ENCODE results near the gene YIPF6. TPM values are rescaled to one million over a fixed set of nuclear protein-coding genes. Genes with fewer than 3 reads are reported as not detected.

Gene YIPF6
- total and polyA plus RNA-seq, 2 of the 13 experiments (the other 11 are each of a cell fraction or from before 2014, with no cell fraction given) = 37.8 to 43.6 TPM

DNA sequence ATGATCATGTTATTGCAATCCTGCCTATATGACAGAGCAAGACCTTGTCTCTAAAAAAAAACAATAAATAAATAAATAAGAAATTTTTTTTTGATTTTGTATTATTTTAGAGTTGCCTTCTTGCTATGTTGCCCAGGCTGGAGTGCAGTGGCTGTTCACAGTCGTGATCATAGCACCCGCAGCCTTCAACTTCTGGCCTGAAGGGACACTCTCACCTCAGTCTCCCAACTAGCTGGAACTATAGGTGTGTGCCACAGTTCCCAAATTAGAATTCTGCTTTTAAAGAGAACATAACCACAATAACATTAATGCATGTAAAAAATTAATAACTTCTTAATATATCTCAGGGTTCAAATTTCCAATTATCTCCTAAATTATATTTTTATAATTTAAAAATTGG, 7.8 kb downstream of the YIPF6 start:
- Histone ChIP-seq H3K4me1 (ENCODE audit: insufficient read depth, low read length) (peaks cover 32% of the 10 kb centered on the region), H3K9ac (ENCODE audit: insufficient read depth, low read depth, low read length) (no peak overlapping the region), H4K20me1 (ENCODE audit: insufficient read depth, low read length) (peaks cover 7% of the 10 kb centered on the region; the same call in 1 of the 2 replicates), H3K9me3 (ENCODE audit: low read length) (no peaks in the 10 kb centered on the region), H3K4me3 (replicated peaks in 1 of 3; ENCODE audit: insufficient read depth in 1 of 3, low read depth in 2 of 3, low read length in 3 of 3) (no peak overlapping the region), H3K27ac (ENCODE audit: extremely low read length, insufficient read depth, low read length) (no peak overlapping the region), H3K4me2 (ENCODE audit: low read depth, low read length) (no peak overlapping the region), H3K27me3 (ENCODE audit: control insufficient read depth in 1 of 2, insufficient read depth in 2 of 2, low read length in 2 of 2) (no peaks in the 10 kb centered on the region), H3K36me3 (replicated peaks in 1 of 2; ENCODE audit: control insufficient read depth in 1 of 2, insufficient read depth in 2 of 2, low read length in 2 of 2) (peaks cover under 1 to 7% of the 10 kb centered on the region in 2 experiments; a peak in 3 of 5 replicates), H2AFZ (ENCODE audit: low read length) (no peak overlapping the region), H3K79me2 (ENCODE audit: insufficient read depth, low read length) (peaks cover 42% of the 10 kb centered on the region)
- TF ChIP-seq SP1 (IDR thresholded peaks at IDR 0.05) (no peak), SP1 (CRISPR knock-in tag; IDR thresholded peaks at IDR 0.05) (no peak), NKX3-1 (CRISPR knock-in tag; IDR thresholded peaks at IDR 0.05) (no peak)
- 86% methylated on average over 2 of the region's 2 CpGs for WGBS (ENCODE audit: low lambda C conversion rate)
- no peak for FAIRE-seq
- in situ Hi-C loops (cut with HindIII; ENCODE audit: extremely low pct_ligation_motif_present, low pct_unique_long_range_greater_than_20kb) = no loop called here
- no peak for ATAC-seq
- ChIA-PET CTCF (ENCODE audit: low intra/inter-chr PET ratio, low total read pairs) (no interaction called here), POLR2A (no interaction called here)
- BruUV-seq (replicated peaks) = no TSS peak
- no peak for DNase-seq (ENCODE audit: low spot score)
- intact Hi-C loops (cut with micrococcal nuclease; ENCODE audit: unreplicated experiment) = no loop called here

DNA sequence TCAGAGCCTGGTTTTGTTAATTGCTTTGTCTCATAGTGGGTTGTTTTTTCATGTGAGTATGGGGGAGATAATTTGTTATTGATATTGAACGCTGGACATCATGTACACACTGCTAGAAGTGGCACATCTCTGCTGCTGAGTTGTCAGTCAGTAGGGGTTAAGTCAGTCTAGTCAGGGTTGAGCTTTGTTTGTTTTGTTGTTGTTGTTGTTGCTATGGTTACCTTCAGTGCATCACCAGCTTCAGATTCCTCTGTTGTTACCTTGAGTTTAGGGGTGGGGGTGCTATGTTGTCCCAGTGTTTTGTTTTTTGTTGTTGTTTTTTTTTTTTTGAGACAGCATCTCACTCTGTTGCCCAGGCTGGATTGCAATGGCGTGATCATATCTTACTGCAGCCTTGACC, 9.9 kb downstream of the YIPF6 start:
- no TSS peak for BruUV-seq (replicated peaks)
- Histone ChIP-seq H3K27me3 (ENCODE audit: control insufficient read depth in 1 of 2, insufficient read depth in 2 of 2, low read length in 2 of 2) (no peaks in the 10 kb centered on the region), H3K4me2 (ENCODE audit: low read depth, low read length) (no peak overlapping the region), H3K79me2 (ENCODE audit: insufficient read depth, low read length) (peaks cover 31% of the 10 kb centered on the region), H2AFZ (ENCODE audit: low read length) (no peak overlapping the region), H4K20me1 (ENCODE audit: insufficient read depth, low read length) (peaks cover 8% of the 10 kb centered on the region; the same call in 1 of the 2 replicates), H3K36me3 (replicated peaks in 1 of 2; ENCODE audit: control insufficient read depth in 1 of 2, insufficient read depth in 2 of 2, low read length in 2 of 2) (peaks cover 1 to 7% of the 10 kb centered on the region in 2 experiments; a peak in 3 of 5 replicates), H3K4me3 (replicated peaks in 1 of 3; ENCODE audit: insufficient read depth in 1 of 3, low read depth in 2 of 3, low read length in 3 of 3) (no peak overlapping the region), H3K9ac (ENCODE audit: insufficient read depth, low read depth, low read length) (no peak overlapping the region), H3K4me1 (ENCODE audit: insufficient read depth, low read length) (peaks cover 11% of the 10 kb centered on the region), H3K9me3 (ENCODE audit: low read length) (no peaks in the 10 kb centered on the region), H3K27ac (ENCODE audit: extremely low read length, insufficient read depth, low read length) (peak overlapping the region; percentile 44)
- no peak for DNase-seq (ENCODE audit: low spot score)
- 100% methylated on average over 2 of the region's 2 CpGs for WGBS (ENCODE audit: low lambda C conversion rate)
- no peak for FAIRE-seq
- intact Hi-C loops (cut with micrococcal nuclease; ENCODE audit: unreplicated experiment) = no loop called here
- CTCF ChIA-PET (ENCODE audit: low intra/inter-chr PET ratio, low total read pairs) = no interaction called here
- in situ Hi-C loops (cut with HindIII; ENCODE audit: extremely low pct_ligation_motif_present, low pct_unique_long_range_greater_than_20kb) = no loop called here
- POLR2A ChIA-PET = interaction anchor here (0.8 kb wide), 1 partner anchor 10 kb away, joined by 3 read pairs; the partner anchor contains the start of gene YIPF6
- TF ChIP-seq ZNF224 (CRISPR knock-in tag; IDR thresholded peaks at IDR 0.05) (no peak), RXRA (CRISPR knock-in tag; IDR thresholded peaks at IDR 0.05) (no peak), RFX1 (IDR thresholded peaks at IDR 0.05) (peak; percentile 60)
- TF ChIP-seq, protein P1, sequence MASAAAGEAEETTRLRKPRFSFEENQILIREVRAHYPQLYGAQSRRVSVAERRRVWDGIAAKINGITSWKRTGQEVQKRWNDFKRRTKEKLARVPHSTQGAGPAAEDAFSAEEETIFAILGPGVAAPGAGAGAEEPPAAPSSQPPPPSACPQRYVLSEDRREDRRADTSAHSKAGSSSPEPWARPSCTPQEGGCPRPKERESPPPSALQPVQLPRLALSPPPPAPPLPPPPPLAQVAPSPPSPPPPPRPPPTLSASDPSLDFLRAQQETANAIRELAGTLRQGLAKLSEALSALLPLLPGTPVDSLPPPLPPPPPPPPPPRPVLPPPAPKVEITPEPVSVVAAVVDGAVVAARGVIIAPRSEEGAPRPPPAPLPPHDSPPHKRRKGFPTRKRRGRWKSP (CRISPR knock-in tag; IDR thresholded peaks at IDR 0.05) = no peak
- peak; percentile 31; the same call in 1 of the 3 replicates for ATAC-seq

All from HepG2 (cell line).